GM19324 (cell line): Measurements from ENCODE around the gene SAT1.
"Not testable (repeated sequence)": the region's sequence is repeated elsewhere in the genome, so short reads cannot be mapped to it uniquely, and the experiment has no call there.

Experiments
- ATAC-seq: cut with Tn5 transposase; IDR thresholded peaks from one replicate; pipeline ENCODE4 v1.9.1; 2021; ENCODE audit warnings: mild to moderate bottlenecking, moderate library complexity; ENCODE audit not compliant: unreplicated experiment, low FRiP score

SAT1 gene

DNA sequence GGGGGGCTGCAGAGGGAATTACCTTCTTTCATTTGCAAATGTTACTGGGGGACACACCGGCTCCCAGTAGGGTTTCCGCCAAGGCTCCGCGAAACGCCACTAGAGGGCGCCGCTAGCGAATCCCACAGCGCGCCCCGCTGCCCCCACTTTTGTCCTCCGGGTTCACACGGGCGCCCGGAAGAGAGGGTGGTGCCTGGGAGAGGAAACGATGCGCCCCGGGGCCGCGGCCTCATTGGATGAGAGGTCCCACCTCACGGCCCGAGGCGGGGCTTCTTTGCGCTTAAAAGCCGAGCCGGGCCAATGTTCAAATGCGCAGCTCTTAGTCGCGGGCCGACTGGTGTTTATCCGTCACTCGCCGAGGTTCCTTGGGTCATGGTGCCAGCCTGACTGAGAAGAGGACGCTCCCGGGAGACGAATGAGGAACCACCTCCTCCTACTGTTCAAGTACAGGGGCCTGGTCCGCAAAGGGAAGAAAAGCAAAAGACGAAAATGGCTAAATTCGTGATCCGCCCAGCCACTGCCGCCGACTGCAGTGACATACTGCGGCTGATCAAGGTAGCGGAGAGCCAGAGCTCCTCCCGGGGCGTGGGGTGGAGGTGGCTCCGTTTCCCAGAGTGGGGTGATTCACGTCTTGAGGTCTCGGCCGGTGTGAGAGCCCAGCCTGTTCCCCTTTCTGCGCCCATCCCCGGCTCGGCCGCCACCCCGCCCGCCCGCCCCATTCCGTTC is at the start of gene SAT1:
Gene SAT1, plus strand, starts transcription at position 311 of the 726 bp plus-strand sequence. Its CDS starts 179 bp downstream, at position 490.
- peak; percentile 90 for ATAC-seq

DNA sequence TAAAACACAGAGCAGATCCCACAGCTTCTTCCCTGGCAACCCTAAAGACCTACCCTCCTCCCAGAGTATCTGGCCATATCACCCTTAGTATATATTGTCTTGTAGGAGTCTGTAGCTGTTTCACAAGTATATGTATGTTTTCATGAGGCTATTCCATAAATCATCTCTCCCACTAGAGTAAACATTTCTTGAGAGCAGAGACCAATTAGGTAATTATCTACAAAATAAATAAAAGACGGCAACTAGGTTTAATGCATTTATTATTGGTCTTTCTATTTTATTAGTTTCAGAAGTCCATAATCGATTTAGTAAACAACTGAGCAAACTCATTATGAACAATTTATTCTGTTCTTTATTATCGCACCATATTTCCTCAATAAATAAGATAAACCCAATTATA is 46.9 kb upstream of the SAT1 start:
- ATAC-seq = no peak

DNA sequence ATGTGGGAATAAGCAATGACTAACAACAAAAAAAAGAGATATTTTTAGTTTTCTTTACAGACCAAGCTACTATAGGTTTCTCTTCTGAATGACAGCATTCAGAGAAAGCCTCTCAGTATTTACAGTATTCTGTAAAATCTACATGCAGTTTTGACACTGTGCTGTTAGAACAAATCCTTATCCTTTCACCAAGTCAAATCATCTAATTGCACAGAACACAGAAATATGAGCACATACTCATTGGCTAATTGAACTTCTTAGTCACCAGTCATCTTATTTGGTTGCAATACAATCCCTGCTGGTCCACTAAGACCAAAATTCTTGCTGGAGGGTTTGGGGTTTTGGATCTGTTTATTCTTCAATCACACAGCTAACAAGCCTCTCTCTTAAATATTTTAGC is 45.6 kb upstream of the SAT1 start:
- no peak for ATAC-seq

DNA sequence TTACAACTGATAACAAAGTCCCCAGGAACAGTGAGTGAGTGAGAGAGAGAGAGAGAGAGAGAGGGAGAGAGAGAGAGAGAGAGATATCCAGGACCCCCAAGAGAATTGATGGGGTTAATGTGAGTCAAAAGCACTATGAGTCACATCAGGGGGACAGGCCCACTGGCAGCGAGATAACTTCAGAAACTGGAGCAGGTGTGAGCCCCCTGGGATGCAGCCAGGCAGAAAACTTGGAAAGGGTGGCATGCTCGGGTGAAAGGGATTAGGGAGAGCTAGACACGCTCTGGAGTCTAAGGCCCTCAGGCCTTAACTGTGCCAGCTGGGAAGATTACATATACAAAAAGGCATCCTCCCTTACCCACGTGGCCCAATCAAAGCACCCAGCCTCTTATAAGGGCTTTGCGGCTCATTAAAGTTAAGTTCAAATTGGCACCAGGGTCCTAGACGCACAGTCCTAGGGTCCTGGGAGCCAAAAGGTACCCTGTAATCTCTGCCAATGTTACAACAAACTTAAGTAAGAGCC is 40.7 kb upstream of the SAT1 start:
- no peak for ATAC-seq

DNA sequence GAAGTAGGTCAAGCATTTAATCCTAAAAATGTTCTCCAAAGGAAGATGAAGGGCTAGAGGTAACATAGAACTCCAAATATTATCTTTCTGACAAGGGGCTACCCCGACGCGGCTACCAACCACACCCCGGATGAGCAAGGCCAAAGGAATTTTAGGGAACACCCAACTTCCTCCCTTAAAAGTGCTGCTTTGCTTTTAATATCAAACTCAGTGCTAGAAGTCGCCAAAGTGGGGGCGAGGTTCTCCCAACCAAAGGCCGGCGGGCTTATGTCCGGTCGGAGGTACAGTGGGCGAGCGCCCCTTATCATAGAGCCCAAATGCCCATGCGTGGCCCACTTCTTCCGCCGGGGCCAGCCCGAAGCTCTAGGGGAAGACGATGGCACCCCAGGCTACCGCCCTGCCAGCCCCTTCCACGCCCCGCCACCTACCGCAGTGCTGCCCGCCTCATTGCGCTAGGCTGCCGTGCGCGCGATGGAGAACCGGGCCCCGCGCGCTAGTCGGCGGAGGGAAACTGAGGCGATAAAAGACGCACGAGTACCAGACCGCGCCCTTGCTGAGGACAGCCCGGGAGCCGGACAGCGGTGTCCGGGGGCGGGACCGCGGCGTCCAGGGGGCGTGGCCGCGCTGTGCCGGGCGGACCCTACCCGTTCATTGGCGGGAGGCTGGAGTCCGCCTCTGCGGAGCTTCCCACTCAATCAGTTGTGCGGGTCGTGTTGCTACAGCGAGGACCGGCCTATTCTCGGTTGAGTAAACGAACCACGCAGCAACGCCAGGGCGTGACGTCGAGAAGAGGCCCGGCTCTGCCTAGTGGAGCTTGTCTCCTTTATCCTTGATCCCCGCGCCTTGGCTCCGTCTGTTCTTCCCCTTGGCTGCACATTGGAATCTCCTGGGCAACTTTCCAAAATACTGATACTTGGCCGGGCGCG is 40.0 kb upstream of the SAT1 start, which contains the start of gene ACOT9:
Gene ACOT9, minus strand, starts transcription at position 580 of the 926 bp plus-strand sequence. Its CDS starts 132 bp downstream, at position 448.
- ATAC-seq = peak; percentile 94

DNA sequence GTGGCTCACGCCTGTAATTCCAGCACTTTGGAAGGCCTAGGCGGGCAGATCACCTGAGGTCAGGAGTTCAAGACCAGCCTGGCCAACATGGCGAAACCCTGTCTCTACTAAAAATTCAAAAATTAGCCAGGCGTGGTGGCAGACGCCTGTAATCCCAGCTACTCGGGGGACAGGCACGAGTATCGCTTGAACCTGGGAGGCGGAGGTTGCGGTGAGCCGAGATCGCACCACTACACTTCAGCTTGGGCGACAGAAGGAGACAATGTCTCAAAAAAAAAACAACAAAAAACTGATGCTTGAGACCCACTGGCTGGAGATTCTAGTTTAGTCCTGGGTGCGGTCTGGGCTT is 39.4 kb upstream of the SAT1 start:
- ATAC-seq = not testable (repeated sequence)

DNA sequence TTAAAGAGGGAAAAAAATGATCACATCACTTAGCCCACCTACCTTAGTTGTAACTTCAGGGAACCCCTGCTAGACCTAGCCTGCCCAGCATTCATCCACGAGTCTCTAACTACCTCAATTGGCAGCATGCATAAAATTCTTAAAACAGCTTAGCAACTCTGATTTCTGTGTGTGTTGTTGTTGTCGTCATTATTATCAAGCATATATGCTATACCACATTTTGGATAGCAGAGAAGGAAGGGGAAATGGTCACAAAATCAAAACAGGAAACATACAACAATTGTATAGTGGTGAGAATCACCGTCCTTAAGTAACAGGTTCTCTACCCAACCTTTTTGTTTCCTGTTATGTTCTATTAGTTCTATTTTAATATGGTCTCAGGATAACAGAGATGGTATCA is 37.2 kb upstream of the SAT1 start:
- no peak for ATAC-seq

DNA sequence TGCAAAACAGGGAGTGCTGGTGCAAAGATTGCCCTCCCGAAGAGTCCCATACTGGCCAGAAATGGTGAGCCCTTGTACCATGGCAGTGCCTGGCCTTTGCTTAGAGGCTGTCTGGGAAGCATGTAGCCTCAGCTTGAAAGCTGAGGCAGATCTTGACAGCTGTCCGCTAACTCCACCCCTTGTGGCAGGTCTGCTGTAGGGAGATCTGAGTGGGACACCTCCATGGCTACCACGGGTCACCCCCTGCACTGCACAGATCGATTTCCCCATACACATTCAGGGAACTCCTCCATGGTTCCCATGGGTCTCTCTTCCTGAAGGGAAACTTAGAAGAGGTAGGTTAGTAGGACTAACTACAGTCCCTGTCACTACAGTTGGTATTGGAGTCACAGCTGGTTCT is 33.8 kb upstream of the SAT1 start:
- no peak for ATAC-seq

DNA sequence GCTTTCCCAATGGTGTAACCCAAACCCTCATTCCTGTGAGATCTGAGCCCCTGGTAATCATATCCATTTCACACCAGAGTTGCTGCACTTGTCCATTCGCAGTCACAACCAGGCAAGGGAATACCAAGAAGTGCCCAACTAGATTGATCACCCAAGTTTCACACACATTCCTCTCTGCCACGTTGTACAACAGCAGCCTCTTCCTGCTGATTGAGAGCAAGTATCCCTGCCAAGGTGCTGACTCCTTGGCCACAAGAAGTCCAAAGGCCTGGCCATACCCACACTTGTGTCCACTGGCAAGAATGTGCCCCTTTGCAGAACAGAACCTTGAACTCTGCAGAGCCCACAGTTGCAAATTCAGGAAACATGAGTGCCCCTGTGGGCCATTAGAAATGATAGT is 33.4 kb upstream of the SAT1 start:
- no peak for ATAC-seq

DNA sequence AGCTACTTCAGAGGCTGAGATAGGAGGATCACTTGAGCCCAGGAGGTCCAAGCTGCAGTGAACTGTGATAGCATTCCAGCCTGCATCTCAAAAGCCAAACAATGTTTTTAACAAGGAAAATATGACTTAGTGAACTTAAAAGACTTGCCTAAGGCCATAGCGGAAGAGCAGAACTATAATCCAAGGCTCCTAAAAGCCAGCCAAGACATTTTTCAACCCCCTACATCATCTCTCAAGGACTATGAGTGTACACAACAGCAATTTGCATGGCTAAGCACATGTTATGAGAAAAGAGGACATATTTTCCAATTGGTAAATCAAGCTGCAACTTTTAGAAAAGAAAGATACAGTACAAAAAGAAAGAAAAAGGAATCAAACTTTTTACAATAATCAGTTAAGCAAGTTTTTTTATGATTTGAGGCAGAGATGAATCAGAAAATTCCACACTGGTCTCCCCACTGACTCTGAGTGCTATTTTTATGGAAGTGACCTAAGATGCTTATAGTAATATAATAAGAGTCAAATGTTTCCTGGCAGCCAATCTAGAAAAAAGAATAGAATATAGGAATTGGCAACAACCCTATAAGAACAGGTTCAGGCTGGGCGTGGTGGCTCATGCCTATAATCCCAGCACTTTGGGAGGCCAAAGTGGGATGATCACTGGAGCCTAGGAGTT is 30.1 kb upstream of the SAT1 start:
- ATAC-seq = no peak

DNA sequence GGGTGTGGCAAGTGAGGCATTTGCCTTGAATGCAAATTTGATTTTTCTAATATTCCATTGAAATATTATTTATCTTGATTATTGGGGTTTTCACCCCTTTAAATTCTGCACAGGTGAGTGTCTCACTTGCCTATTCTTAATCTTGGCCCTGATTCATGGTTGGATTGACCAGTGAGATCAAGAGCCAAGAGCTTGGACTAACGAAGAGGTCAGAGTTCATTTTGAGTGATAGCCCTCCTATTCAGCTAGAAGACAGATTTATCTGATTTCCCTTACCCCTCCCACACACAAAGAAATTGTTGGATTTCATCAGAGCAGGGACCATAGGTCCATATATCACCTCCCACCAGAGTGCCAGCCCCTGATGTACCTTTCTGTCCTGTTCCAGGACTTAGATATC is 28.3 kb upstream of the SAT1 start:
- no peak for ATAC-seq

DNA sequence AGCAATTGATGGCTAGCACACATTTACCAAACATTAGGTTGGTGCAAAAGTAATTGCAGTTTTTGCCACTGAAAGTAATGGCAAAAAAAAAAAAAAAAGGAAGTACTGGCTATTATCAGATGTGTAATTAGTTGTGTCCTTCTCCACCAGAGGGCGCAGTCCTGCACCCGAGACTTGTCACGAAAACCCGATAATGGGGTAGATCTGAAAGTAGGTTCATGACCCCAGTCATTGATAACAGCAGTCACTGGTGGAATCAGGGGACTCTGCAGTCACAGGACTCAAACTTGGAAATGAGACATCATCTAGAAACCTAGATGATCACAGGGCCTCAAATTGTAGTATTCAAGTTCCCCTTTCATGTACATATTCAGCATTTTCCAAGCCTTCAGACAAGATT is 26.8 kb upstream of the SAT1 start:
- ATAC-seq = peak; percentile 77

DNA sequence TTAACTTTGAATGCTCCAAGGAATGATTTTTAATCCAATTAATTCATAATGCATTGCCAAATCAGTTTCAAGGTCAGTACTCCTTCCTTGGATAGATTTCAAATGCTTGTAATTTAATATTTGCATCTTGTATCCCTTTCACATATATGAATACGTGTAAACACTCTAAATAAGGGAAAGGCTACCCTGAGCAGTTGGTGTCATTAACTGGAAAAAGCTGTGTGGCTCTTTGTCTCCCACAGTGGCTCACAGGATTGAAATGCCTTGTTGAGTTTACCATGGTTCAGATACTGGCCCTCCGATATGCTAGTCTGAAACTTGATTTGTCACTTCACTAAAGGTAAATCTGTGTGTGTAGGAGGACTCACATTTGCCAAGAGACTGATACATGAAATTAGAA is 23.2 kb upstream of the SAT1 start:
- ATAC-seq = no peak

DNA sequence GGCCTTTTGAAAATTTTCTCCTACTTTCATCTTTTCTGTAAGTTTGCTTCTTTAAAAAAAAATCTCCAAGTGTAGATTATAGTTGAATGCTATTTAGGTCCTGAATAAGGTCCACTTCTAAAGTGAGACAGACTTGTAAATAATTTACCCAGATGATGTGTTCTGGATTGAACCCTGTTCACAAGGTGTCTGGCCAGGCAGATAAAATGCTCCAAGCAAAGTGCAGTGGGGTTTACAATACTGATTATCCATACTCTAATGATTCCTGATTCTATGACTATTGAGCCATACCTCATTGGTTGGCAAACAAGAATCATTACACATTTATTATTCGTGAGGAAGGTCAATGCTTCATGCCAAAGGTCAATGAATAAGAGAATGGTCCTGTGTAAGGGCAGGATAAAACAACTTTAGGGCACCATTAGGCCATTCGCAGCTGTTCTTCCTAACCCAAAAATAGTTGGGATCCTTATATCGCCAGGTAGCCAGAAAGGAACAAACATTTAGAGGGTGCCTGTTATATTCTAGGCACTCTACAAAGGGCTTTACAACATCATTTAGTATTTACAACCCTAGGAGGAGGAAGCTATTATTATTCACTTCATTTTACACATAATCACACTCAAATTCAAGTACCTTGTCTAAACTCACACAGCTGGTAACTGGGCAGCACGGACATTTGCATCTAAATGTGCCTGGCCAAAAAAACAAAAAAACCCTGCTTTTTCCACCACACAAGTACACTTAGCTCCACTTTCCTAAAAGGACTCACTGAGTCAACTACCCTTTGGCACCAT is 18.6 kb upstream of the SAT1 start:
- no peak for ATAC-seq

DNA sequence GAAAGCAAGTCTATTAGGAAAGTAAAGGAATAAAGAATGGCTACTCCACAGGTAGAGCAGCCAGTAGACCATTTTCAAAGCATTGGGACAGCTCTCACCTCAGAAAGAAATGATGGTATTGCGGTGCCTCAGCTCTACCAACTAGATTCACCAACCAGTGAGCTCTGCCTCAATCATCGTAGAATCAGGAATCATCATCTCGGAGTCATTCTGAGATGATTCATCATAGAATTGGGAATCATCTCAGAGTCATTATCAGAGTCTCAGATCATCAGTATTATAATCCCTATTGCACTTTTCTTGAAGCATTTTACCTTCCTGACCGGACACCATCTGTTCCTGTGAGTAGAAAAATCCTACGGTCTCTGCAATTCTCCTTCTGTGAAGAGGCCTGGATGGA is 17.5 kb upstream of the SAT1 start:
- no peak for ATAC-seq

DNA sequence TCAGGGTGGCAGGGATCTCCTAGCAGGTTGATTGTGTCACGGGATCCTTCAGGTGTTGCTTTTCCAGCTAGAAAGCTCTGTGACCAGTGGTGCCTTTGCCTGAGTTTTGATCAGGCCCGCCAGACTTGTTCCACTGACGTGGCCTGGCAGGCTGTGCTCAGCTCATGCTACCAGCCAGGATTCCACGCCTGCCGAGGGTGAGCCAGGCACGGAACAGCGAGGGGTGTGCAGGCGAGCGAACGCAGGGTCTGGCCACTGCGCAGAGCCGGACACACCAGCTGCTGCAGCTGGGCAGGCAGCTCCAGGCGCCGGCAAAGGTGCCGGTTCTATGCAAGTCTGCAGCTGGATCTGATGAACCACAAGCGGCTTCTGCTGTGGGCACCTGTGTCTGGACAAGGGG is 17.1 kb upstream of the SAT1 start:
- no peak for ATAC-seq

DNA sequence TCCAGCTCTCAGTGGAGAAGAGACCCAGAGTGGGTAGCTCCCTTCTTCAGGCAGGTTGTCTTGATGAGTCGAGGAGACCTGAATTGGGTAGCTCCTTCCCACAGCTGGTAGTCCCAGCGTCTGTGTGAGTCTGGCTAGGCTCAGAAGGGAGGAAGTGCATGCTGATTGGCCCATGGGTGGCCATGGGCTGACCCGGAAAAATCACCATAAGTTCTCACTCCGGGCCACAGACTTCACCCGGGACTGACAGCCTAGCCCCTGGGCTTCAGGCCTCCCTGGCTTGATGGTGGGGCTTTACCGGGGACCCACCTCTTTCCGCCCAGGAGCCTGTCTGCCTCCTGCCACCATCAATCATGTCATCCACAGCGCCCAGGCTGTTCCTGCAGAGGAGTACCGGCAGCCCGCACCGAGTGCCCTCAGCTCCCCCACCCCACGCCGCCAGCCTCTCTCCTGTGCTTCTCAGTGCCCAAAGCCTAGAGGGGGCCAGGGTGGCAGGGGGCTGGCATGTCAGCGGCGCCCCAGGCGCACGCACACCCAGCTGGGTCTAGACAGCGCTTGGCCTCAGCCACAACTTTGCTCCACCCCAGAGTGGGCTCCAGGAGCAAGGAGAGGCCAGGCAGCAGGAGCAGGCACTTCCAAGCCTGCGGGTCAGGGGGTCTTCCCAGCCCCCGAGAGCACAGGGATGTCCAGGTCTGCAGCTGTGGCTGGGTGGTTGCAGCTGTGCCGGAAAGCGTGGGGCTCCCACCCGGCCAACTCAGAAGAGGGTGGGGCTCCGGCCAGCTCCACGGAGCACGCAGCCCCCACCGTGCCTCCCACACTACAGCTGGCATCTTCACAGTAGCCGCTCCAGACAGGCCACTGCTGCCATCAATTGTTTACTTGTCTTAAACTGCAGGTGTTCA is 16.1 kb upstream of the SAT1 start:
- no peak for ATAC-seq

DNA sequence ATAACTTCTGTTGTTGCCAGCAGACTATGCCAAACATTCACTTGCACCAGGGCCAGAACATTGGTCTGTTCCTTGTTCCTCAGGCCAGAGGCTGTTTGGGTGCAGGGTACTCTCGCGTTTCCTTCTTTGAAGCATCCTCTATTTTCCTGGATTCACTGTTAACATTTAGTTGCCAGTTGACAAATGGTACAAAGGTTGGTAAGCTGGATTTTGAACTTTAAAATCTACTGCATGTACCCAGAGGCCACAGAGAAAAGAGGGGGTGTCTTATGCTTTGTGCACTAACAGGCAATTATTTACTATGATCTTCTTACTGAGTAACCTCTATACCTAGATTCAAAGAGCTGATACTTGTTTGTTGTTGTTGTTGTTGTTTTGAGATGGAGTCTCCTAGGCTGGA is 12.8 kb upstream of the SAT1 start:
- ATAC-seq = no peak

DNA sequence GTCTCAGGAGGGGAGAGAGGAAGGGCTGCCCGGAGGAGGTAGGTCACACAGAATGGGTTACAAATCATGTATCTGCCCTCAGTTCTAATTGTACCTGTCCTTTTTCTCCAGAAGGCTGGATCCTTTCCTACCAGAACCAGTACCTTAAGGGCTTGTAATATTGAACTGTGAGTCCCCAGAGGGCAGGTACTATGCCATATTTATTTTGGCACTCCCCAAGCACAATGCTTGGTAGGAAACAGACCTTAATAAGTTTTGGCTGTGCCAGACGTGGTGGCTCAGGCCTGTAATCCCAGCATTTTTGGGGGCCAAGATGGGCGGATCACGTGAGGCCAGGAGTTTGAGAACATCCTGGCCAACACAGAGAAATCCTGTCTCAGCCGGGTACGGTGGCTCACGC is 11.9 kb upstream of the SAT1 start:
- ATAC-seq = not testable (repeated sequence)
